ENCODE results near the gene ZNF799. TPM values are rescaled to one million over a fixed set of nuclear protein-coding genes. Genes with fewer than 3 reads are reported as not detected.

The ZNF799 gene
- total RNA-seq, 1 donor from 2014 or later, result 8.7 TPM

GRCh38 chr19:12380444-12380737 is 20.7 kb downstream of the ZNF799 start:
- Mint-ChIP-seq H3K4me1 (no peaks in the 10 kb centered on the region), H3K27me3 (ENCODE audit: insufficient read depth, low read depth) (peaks cover 2% of the 10 kb centered on the region), H3K4me3 (no peak overlapping the region), H3K36me3 (peaks cover 18% of the 10 kb centered on the region), H3K27ac (no peak overlapping the region), H3K9me3 (peaks cover 53% of the 10 kb centered on the region)
- no peak overlapping the region for H3K9ac ChIP-seq
- no peaks in the 10 kb centered on the region for H3K27me3 ChIP-seq
- H3K4me1 ChIP-seq, result no peaks in the 10 kb centered on the region
- no peaks in the 10 kb centered on the region for H3F3A ChIP-seq (ENCODE audit: low read depth)
- no peaks in the 10 kb centered on the region for H3K79me2 ChIP-seq (ENCODE audit: low read depth)
- no peaks in the 10 kb centered on the region for H3K36me3 ChIP-seq
- no peak overlapping the region for H3K4me3 ChIP-seq
- no peak for DNase-seq (ENCODE audit: low spot score)
- no peaks in the 10 kb centered on the region for H4K20me1 ChIP-seq (ENCODE audit: low read depth)
- H3K9me3 ChIP-seq (ENCODE audit: low read depth), result no peaks in the 10 kb centered on the region
- H3K27ac ChIP-seq, result no peak overlapping the region
- H2AFZ ChIP-seq (replicated peaks), result no peak overlapping the region
- H3K4me2 ChIP-seq, result no peak overlapping the region
- TF ChIP-seq EZH2phosphoT487 (IDR thresholded peaks at IDR 0.05) (no peak), EZH2 (IDR thresholded peaks at IDR 0.05) (no peak)
- TF ChIP-seq, protein P1, sequence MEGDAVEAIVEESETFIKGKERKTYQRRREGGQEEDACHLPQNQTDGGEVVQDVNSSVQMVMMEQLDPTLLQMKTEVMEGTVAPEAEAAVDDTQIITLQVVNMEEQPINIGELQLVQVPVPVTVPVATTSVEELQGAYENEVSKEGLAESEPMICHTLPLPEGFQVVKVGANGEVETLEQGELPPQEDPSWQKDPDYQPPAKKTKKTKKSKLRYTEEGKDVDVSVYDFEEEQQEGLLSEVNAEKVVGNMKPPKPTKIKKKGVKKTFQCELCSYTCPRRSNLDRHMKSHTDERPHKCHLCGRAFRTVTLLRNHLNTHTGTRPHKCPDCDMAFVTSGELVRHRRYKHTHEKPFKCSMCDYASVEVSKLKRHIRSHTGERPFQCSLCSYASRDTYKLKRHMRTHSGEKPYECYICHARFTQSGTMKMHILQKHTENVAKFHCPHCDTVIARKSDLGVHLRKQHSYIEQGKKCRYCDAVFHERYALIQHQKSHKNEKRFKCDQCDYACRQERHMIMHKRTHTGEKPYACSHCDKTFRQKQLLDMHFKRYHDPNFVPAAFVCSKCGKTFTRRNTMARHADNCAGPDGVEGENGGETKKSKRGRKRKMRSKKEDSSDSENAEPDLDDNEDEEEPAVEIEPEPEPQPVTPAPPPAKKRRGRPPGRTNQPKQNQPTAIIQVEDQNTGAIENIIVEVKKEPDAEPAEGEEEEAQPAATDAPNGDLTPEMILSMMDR (IDR thresholded peaks at IDR 0.05), result no peak

GRCh38 chr19:12379732-12380443 is 21.2 kb downstream of the ZNF799 start:
- Mint-ChIP-seq H3K27ac (no peak overlapping the region), H3K27me3 (ENCODE audit: insufficient read depth, low read depth) (peaks cover 2% of the 10 kb centered on the region), H3K36me3 (peaks cover 18% of the 10 kb centered on the region), H3K9me3 (peaks cover 50% of the 10 kb centered on the region), H3K4me3 (no peak overlapping the region), H3K4me1 (no peaks in the 10 kb centered on the region)
- Histone ChIP-seq H3K27me3 (no peaks in the 10 kb centered on the region), H3K79me2 (ENCODE audit: low read depth) (no peaks in the 10 kb centered on the region), H3K9ac (no peak overlapping the region), H3K4me1 (no peaks in the 10 kb centered on the region), H3K36me3 (no peaks in the 10 kb centered on the region), H3F3A (ENCODE audit: low read depth) (no peaks in the 10 kb centered on the region), H2AFZ (replicated peaks) (no peak overlapping the region), H3K27ac (no peak overlapping the region), H4K20me1 (ENCODE audit: low read depth) (no peaks in the 10 kb centered on the region), H3K4me3 (no peak overlapping the region), H3K9me3 (ENCODE audit: low read depth) (no peaks in the 10 kb centered on the region), H3K4me2 (no peak overlapping the region)
- no peak for DNase-seq (ENCODE audit: low spot score)
- TF ChIP-seq EZH2phosphoT487 (IDR thresholded peaks at IDR 0.05), result no peak
- TF ChIP-seq, protein P1 (IDR thresholded peaks at IDR 0.05), result no peak
- no peak for TF ChIP-seq EZH2 (IDR thresholded peaks at IDR 0.05)

DNA sequence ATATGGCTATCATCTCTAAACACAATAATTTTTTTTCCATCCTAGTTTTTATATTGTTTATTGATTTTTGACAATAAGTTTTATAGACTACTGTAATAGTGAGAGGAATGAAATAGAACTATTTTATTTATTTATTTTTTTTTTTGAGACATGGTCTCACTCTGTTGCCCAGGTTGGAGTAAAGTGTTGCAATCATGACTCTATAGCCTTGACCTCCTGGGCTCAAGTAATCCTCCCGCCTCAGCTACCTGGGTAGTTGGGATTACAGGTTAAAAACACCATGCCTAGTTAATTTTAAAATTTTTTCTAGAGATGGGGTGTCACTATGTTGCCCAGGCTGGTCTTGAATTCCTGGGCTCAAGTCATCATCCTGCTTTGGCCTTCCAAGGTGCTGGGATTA is 27.0 kb downstream of the ZNF799 start:
- no peak overlapping the region for H3K9ac ChIP-seq
- H3K36me3 ChIP-seq, result no peaks in the 10 kb centered on the region

More for the DNA sequence above, 27.0 kb downstream of the ZNF799 start:
- Mint-ChIP-seq H3K9me3 (peaks cover 33% of the 10 kb centered on the region), H3K4me3 (no peak overlapping the region), H3K27me3 (ENCODE audit: insufficient read depth, low read depth) (peaks cover 2% of the 10 kb centered on the region), H3K36me3 (peaks cover 3% of the 10 kb centered on the region), H3K27ac (no peak overlapping the region), H3K4me1 (no peaks in the 10 kb centered on the region)
- H3K4me3 ChIP-seq, result no peak overlapping the region
- no peaks in the 10 kb centered on the region for H3F3A ChIP-seq (ENCODE audit: low read depth)
- H3K79me2 ChIP-seq (ENCODE audit: low read depth), result no peaks in the 10 kb centered on the region
- H3K27me3 ChIP-seq, result no peaks in the 10 kb centered on the region
- H3K9me3 ChIP-seq (ENCODE audit: low read depth), result no peaks in the 10 kb centered on the region
- no peak for DNase-seq (ENCODE audit: low spot score)
- H3K4me1 ChIP-seq, result no peaks in the 10 kb centered on the region
- no peak overlapping the region for H2AFZ ChIP-seq (replicated peaks)
- H3K27ac ChIP-seq, result no peak overlapping the region
- no peaks in the 10 kb centered on the region for H4K20me1 ChIP-seq (ENCODE audit: low read depth)
- TF ChIP-seq, protein P1 (IDR thresholded peaks at IDR 0.05), result no peak
- TF ChIP-seq EZH2phosphoT487 (IDR thresholded peaks at IDR 0.05), result no peak
- TF ChIP-seq EZH2 (IDR thresholded peaks at IDR 0.05), result no peak
- H3K4me2 ChIP-seq, result no peak overlapping the region

All from neural progenitor cell (in vitro differentiated cells).